Measurements from ENCODE around the gene BCO2.

Gene BCO2

DNA sequence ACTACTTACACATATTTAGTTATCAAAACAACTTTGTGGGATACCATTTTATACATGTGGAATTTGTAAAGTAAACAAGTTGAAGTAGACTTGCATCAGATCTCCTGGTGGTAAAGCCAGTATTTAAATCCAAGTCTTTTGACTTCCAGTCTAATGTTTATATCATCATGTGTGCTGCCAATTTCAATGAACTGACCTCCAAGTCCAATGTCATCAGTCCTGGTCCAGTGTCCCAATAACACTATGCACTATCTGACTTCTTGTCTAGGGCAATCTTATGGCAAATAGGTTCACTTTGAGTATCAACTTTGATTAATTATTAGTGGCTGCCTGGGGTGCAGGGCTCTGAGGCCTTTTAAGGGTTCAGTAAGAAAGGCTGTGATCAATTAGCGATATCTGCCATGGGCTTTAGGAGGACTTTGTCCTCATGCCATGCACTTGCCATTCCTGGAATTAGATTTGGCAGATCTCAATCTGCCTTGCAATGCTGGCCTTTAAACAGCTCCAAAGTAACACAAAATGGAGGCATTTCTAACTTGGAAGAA lies 41.3 kb downstream of the BCO2 start:
- DNase-seq, result no peak
- no peak for ATAC-seq

DNA sequence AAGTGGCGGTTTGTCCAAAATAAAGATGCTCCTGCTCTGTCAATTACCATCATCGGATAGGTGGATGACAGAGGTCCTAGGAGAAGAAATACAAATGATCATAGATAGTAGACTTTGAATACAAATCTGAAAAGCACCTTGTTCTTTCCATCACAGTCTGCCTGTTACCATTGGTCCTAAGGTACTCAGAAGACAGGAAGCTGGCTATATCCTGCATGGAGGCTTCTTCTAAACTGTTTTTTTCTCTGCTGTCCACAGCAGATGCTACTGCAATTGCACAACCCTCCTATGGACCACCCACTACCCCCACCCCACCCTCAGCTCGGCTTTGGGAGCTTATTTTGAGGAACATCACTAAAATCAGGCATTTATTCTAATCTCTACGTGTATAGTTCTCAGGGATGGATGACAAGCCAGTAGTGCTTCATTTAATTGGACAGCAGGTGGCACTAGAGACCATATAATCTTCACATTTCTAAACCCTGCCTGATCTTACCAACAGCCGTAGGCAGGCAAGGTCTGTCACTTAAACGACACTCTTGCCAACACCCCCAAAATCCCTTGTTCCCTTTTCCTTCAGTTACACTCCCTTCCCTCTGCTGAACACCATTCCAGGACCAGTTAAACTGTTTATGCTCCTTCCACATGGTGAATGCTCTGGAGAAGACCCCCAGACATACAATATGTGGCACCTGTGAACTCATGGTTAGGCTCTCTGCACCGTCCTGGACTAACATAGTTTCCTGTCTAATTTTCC lies 44.3 kb downstream of the BCO2 start:
- peak; percentile 93 for ATAC-seq
- DNase-seq, result peak; percentile 18

DNA sequence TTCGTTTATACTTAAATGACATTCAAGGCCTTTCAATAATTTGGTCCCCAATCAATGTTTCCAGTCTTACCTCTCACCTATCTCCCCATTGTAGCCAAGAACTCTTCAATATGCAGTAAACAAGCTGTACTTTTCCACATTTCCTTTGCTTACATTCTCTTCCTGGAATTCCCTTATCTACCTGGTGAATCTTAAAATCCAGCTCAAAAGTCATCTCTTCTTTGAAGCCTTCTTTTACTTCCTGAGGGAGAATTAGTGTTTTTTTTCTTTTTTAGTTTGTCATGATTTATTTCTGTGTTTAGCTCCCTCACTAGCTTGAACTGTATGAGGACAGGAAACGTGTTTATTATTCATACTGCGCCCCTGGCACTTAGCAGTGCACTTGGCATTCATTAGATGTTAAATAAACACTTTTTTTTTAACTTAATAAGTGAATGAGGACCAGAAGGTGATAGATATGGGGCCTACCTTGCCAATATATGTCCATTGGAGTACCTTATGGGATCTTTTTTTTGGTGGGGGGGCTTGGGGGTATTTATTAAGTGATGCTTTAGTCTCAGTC lies 46.0 kb downstream of the BCO2 start:
- DNase-seq (no peak), ATAC-seq (no peak)

DNA sequence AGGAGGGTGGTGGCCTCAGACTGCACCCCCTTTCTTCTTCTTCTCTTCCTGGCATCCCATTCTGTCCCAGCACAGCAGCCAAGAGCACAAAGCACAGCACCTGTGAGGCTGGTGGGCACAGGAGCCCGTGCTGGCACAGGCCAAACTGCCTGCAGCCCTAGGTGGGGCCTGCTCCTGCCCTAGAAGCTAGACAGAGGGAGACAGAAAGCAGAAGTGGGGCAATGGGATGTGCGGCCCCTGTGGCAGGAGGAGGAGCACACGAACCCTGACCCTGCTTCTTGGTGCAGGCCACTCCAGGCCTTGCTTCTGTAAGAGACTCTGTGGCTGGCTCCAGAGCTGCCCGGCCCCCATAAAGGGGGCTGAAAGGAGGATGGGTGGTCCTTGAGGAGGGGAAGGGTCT lies 47.0 kb downstream of the BCO2 start:
- ATAC-seq, result no peak
- DNase-seq, result no peak

DNA sequence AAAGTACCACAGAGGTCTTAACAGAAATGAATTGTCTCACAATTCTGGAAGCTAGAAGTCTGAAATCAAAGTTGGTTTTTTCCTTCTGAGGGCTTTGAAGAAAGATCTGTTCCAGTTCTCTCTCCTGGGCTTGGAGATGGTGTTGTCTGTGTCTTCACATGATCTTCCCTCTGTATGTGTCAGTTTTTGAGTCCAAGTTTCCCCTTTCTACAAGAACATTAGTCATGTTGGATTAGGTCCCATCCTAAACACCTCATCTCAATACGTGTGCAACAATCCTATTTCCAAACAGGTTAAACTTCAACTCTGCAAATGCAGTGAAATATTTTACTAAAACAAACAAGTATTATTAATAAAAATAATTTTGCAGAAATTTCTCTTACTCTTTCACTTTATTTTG lies 47.8 kb downstream of the BCO2 start:
- ATAC-seq, result no peak
- DNase-seq, result no peak

DNA sequence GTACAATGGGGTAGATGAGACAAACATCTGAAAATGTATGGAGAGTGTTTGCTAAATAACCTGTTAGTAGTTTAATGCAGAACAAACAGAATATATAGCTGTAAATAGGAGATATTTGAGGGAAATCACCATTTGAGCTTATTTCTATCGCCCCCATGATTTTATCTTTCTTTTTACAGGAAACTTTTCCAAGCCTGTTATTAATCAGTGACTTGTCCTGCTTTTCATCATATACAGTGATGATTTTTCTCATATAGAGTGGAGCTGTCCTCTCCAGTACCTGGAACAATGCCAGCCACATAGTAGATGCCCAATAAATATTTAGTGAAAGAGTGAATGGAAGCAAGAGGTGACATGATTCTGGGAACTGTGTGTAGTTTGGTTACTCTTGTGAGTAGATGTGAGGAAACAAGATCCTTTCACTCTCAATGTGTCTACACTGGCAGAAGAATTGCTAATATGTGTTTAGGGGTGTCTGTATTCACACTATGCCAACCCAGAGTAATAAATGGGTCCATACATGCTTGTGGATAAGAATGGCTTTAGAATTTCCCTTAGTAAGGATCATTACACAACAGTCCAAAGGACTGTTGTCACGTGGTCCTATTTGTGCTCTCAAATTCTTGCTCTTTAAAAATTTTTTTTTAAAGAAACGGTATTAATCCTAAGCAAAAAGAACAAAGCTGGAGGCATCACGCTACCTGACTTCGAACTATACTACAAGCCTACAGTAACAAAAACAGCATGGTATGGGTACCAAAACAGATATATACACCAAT lies 48.6 kb downstream of the BCO2 start:
- ATAC-seq (no peak), DNase-seq (no peak)

DNA sequence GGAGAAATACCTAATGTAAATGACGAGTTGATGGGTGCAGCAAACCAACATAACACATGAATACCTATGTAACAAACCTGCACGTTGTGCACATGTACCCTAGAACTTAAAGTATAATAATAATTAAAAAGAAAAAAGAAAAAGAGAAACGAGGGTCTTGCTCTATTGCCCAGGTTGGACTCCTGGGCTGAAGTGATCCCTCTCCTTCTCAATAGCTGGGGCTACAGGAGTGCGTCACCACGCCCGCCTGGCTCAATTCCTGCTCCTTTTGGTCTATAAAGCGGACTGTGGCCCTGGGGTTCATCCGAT lies 50.4 kb downstream of the BCO2 start:
- ATAC-seq (no peak), DNase-seq (no peak)

DNA sequence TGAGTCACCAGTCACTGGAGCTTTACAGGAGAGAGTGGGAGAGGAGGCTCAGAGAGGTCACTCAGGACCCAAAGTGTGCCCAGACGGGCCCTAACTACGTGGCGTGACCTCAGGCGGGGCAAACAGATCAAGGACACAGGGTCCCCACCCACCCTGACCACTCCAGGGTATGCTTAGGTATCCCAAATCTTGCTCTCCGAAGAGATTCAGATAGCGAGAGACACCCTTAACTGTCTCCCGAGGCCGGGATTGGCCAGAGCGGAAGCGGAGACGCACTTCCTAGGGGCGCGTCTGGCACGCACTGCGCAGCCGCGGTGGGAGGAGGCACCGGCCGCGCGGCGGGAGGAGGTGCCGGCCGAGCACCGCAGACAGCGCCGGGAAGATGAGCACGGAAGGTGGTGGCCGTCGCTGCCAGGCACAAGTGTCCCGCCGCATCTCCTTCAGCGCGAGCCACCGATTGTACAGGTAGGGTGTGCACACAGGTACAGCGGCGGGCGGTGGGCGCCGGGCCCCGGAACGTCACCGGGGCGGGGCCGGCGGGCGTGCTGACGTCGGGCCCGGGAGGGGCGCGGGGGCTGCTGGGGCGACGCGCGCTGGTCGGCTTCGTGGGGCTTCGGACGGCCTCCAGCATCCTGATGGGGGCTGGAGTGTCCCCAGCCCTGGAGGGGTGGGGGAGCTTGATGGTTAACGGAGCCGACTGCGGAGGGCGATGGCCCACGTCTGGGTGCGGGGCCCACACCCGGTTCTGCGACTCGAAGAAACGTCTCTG lies 50.9 kb downstream of the BCO2 start, which contains the start of gene PTS:
TSS of gene PTS (plus strand) at position 367 of the 769 bp plus-strand sequence. CDS start at position 383, 16 bp downstream.
- peak; percentile 96 for ATAC-seq
- peak; percentile 87 for DNase-seq

DNA sequence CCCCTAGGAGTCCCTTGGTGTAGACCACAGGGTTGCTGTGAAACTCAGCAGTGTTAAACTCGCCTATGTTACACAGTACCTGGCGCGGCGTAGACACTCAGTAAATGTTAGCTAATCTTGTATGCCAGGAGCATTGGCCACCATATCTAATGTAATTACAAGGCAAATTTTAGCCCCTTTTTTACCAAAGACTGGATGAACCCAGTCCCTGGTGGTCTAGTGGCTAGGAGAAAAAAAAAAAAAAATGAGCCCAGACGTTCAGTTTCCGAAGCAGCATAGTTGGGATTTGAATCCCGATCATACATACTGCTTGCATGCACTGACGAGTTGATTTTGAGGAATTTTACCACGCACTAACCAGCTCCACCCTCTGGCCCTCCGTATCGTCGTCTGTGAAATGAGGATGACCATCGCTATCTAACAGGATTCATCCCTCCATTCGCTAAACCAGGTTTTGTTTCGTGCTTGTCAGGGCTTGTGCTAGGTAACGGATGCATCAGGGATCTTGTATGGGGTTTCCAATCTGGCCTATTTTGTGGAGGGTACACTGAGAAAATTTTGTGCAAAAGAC lies 51.6 kb downstream of the BCO2 start:
- DNase-seq (no peak), ATAC-seq (peak; percentile 73)

DNA sequence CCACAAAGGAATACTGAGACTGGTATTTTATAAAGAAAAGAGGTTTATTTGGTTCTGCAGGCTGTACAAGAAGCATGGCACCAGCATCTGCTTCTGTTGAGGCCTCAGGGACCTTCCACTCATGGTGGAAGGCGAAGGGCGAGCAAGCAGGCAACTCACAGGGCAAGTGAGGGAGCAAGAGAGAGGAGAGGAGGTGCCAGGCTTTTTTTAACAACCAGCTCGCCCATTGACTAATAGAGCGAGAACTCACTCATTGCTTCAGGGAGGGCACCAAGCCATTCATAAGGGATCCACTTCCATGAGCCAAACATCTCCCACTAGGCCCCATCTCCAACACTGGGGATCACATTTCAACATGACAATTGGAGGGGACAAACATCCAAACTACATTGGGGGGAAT lies 52.2 kb downstream of the BCO2 start:
- ATAC-seq, result no peak
- no peak for DNase-seq

DNA sequence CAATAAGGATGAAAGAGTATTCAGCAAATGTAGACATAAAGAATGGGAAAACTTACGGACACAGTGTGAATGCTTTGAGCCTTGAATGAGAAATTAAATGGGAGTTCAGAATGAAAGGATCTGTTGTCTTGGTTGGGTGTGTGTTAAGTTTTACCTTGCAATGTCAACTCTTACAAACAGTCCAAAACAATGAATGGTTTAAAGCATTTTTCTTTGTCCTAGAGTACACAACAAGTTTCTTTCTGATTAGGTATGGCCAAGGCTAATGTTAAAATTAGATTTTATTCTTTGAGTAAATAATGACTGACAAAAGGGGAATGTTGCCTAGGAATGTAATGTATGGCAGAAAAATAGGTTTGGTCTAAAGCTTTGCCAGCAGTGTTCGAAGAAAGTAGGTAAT lies 53.4 kb downstream of the BCO2 start:
- ATAC-seq (no peak), DNase-seq (no peak)

DNA sequence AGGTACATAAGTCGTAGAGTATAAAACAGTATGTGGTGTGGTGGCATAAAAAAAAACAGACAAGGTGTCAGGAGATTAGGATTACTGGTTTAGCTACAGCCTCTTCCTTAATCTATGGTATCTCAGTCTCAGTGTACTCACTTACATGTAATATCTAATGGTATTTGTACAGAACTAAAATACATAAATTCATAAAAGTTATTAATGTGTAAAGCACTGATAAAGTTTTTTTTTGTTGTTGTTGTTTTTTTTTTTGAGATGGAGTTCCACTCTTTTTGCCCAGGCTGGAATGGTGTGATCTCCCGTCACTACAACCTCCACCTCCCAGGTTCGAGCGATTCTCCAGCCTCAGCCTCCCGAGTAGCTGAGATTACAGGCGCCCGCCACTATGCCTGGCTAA lies 53.8 kb downstream of the BCO2 start:
- no peak for ATAC-seq
- no peak for DNase-seq

DNA sequence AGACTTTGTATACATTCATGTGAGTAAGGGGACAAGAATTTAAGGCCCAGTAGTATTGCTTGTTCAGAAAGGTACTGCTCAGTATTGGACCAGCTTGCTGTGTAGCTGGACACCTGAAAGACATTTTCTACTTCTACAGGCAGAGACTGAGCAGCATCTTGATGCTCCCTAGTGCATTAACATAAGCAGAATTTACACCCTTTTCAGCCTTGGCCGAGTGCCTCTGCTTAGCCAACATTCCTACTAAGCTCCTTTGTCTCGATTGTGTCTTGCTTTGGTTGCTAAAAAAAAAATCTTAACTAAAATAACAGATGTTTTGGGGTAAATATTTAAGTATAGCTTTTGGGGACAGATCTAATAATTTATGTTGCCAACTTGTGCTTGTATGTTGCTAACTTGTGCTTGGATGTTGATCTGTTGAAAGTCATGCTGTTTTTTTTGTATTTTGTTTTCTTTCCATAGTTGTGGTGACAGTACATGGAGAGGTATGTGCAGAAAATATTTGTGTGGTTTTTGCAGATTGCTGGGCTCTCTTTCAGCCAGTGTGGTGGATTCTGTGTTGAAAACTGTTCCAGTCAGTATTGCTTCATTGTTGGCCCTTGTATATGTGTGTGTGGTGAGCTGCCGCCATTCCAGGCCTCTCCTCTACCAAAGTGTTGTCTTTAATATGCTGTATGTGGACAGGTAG lies 54.6 kb downstream of the BCO2 start:
- ATAC-seq (no peak), DNase-seq (no peak)

DNA sequence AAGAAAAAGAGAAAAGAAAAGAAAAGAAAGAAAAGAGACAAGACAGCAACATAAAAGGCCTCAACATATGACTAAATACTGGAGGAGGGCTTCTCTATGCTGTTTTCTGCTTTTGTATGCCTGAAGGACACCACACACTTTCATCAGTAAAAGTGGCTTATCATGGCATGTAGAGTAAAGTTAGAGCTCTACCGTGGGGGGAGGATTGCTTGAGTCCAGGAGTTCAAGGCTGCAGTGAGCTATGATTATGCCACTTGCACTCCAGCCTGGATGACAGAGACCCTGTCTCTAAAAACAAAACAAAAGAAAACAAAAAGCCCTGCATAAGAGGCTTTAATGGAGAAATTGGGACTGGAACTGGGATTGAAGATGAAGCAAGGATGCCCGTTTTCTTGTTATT lies 56.6 kb downstream of the BCO2 start:
- DNase-seq (no peak), ATAC-seq (no peak)

DNA sequence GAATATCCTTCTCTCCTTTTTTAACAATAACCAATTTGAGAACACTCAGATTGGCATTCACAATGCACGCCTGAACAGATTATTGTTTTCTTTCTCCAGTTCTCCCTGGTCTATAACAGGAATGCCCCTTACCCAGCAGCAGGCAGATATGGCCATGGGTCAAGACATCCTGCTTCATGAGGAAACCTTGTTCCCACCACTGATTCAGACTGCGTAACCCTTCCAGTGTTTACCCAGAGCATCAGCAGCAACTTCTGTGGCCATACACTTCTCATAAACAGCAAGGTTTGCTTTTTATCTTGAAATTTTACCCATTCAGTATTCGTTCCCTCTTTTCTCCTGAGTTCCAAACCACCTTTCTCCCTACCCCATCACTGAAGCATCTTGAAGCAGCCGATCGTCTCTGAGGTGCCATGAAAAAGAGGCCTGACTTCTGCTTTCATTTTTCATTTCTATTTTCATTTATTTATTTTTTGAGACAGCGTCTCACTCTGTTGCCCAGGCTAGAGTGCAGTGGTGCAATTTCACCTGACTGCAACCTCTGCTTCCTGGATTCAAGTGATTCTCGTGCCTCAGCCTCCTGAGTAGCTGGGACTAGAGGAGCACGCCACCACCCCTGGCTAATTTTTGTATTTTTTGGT lies 60.6 kb downstream of the BCO2 start:
- no peak for DNase-seq
- ATAC-seq, result no peak

DNA sequence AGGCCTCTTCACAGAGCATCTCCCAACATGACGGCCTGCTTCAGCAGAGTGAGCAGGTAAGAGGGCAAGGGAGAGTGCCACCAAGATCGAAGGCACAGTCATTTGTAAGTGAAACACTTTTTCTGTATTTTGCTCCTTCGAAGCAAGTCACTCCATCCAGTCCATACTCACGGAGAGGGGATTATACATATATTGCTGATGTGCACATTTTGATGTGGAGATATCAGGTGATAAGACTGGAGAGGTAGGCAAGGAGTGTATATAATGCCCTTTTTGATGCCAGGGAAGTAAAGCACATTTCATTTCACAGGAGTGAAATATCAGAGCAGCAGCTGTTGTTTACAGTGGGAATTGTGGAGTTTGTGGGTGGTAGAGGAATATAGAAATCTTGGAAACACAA lies 62.1 kb downstream of the BCO2 start:
- ATAC-seq (no peak), DNase-seq (no peak)

DNA sequence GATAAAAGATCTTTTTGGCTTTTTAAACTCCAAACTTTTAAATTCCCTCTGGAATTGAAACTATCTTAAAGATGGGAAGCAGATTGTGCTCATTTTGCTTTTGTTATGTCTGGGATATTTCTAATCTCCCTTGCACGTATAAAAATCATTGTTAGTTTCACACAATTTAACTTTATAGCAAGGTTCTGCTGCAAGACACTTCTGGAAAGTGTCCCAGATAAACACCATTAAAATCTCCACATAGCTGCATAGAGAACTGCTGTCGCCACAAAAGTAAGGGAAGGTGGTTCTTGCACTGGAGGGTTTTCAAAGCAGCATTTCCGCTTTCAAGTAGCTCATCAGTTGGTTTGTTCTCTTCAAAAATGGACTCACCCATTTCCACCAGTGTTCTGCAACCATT lies 62.7 kb downstream of the BCO2 start:
- DNase-seq (no peak), ATAC-seq (no peak)

DNA sequence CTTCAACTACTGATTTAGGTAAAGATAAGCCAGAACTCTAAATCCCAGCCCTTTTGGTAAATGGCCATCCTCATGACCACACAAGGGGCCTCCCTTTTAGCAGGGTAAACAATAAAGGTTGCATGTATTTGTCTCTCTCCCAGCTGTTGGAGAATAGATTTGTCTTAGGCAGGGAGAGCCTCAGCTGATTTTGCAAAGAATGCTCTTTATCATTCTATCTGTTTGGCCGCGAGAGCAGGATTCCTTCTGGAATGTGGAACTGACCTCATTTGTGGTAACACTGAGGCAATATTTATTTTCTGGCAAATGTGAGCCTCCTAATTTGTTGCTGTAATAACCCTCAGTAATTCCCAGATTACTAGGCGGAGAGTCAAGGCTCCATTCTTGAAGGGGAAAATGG lies 66.2 kb downstream of the BCO2 start:
- ATAC-seq (no peak), DNase-seq (no peak)

DNA sequence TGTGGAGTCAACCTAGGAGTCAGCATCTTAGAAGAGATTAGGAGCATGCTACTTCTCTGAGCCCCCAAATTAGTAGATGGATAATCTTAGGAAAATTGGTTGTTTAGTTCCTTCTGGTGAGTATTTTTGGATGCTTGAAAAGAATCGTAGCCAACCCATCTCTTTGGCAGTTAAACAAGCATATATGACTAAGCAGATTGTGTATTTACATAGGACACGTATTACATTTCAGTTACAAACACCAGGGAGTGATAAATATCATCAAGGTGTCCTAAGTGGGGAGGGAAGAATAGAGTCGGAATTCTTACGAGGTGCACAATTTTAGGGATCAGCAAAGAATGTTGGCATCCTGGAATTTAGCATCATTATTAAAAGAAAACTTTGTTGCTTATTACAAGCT lies 71.9 kb downstream of the BCO2 start:
- DNase-seq (no peak), ATAC-seq (no peak)

DNA sequence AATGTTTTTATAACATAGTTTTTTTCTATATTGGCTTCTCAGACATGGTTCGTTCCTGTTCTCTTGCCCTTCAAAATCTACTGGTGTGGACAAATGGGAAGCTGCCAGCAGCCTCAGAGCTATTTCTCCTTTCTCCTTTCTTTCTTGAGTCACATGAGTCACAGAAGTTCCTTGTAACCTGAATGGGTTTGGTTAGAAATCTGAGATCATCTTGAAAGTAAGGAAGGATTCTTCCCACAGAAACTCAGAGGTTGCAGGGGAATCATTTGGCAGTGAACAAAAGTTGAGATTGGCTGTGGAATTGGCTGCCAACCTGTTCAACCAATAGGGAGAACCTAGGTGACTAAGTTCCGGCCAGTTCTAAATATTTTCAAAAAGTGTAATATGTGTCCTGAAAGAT lies 72.9 kb downstream of the BCO2 start:
- no peak for DNase-seq
- no peak for ATAC-seq

All from stimulated activated naive CD8-positive, alpha-beta T cell treated with anti-CD3 and anti-CD28 coated beads, Interleukin-15, Interleukin-2, amounts not matched to agents 100 U/mL and 50 U/mL, for 24 hours (primary cell).